GM21423 (cell line): ENCODE results near the gene DRG2.

ENCODE experiments used
- ATAC-seq: cut with Tn5 transposase; IDR thresholded peaks from one replicate; pipeline ENCODE4 v1.9.1; 2021; ENCODE audit warnings: mild to moderate bottlenecking, moderate library complexity; ENCODE audit not compliant: unreplicated experiment

Gene DRG2

GRCh38 chr17:18074566-18075272 is 13.0 kb upstream of the DRG2 start:
- ATAC-seq = no peak

GRCh38 chr17:18076936-18077335 is 10.8 kb upstream of the DRG2 start:
- ATAC-seq = no peak

GRCh38 chr17:18079543-18079942 is 8.2 kb upstream of the DRG2 start:
- no peak for ATAC-seq

- no peak for ATAC-seq
These were observed 3.5 kb upstream of the DRG2 start for GRCh38 chr17:18084256-18084655.

GRCh38 chr17:18089613-18090012 is 1.9 kb downstream of the DRG2 start:
- no peak for ATAC-seq

- ATAC-seq = no peak
These were observed 6.1 kb downstream of the DRG2 start for GRCh38 chr17:18093616-18094408.

- ATAC-seq = no peak
These were observed 6.7 kb downstream of the DRG2 start for GRCh38 chr17:18094409-18094807.

- ATAC-seq = no peak
These were observed 11.8 kb downstream of the DRG2 start for GRCh38 chr17:18099516-18099915.

GRCh38 chr17:18100616-18101015 is 12.9 kb downstream of the DRG2 start:
- no peak for ATAC-seq

- ATAC-seq = no peak
These were observed 14.1 kb downstream of the DRG2 start for GRCh38 chr17:18101828-18102227.

GRCh38 chr17:18102640-18103039 is 14.9 kb downstream of the DRG2 start:
- ATAC-seq = no peak

GRCh38 chr17:18105027-18105426 is 17.3 kb downstream of the DRG2 start:
- ATAC-seq = no peak

GRCh38 chr17:18105595-18105994 is 17.8 kb downstream of the DRG2 start:
- ATAC-seq = no peak

GRCh38 chr17:18106211-18106610 is 18.5 kb downstream of the DRG2 start:
- ATAC-seq = no peak

GRCh38 chr17:18107061-18107790 is 19.5 kb downstream of the DRG2 start:
- ATAC-seq = no peak

- ATAC-seq = no peak
These were observed 20.2 kb downstream of the DRG2 start for GRCh38 chr17:18107971-18108370.

GRCh38 chr17:18108401-18109312 is 20.9 kb downstream of the DRG2 start, which contains the start of gene MYO15A:
Gene MYO15A, plus strand, starts transcription at chr17:18108756. Its CDS starts 10,045 bp downstream, at chr17:18118801.
- no peak for ATAC-seq

GRCh38 chr17:18109935-18110485 is 22.3 kb downstream of the DRG2 start:
- no peak for ATAC-seq

- ATAC-seq = no peak
These were observed 22.9 kb downstream of the DRG2 start for GRCh38 chr17:18110636-18111145.
